Astrocyte of the spinal cord (primary cell): Measurements from ENCODE around the gene NME1.

Experiments used
- DNase-seq: peaks from one replicate; pipeline ENCODE4 v3.0.0; 2011; ENCODE audit warnings: low read depth, low spot score
- H3K4me3 ChIP-seq: 2 replicates; pipeline ENCODE4 v1.5.1; 2011; ENCODE audit warnings: low read depth, mild to moderate bottlenecking, low read length, moderate library complexity
- in situ Hi-C: cut with HindIII; loops from 2 replicates; pipeline ENCODE4 v1.10.0; 2017; ENCODE audit warnings: low sequenced_read_pairs
- TF ChIP-seq, protein P1 (sequence below): IDR thresholded peaks from 2 replicates; pipeline ENCODE4 v1.5.1; 2012; ENCODE audit warnings: low read depth, mild to moderate bottlenecking, low read length, inconsistent platforms

NME1 gene

DNA sequence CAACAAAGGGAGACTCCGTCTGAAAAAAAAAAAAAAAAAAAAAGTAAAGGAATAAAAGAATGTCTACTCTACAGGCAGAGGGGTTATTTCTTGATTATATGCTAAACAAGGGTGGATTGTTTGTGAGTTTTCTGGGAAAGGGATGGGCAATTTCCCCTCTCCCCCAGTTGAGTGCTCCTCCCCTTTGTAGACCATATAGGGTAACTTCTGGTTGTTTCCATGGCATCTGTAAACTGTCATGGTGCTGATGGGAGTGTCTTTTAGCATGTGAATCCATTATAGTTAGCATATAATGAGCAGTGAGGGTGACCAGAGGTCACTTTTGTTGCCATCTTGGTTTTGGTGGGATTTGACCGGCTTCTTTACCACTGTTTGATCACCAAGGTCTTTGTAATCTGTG is 4.2 kb upstream of the NME1 start:
- in situ Hi-C loops: no loop called here
- TF ChIP-seq, protein P1, sequence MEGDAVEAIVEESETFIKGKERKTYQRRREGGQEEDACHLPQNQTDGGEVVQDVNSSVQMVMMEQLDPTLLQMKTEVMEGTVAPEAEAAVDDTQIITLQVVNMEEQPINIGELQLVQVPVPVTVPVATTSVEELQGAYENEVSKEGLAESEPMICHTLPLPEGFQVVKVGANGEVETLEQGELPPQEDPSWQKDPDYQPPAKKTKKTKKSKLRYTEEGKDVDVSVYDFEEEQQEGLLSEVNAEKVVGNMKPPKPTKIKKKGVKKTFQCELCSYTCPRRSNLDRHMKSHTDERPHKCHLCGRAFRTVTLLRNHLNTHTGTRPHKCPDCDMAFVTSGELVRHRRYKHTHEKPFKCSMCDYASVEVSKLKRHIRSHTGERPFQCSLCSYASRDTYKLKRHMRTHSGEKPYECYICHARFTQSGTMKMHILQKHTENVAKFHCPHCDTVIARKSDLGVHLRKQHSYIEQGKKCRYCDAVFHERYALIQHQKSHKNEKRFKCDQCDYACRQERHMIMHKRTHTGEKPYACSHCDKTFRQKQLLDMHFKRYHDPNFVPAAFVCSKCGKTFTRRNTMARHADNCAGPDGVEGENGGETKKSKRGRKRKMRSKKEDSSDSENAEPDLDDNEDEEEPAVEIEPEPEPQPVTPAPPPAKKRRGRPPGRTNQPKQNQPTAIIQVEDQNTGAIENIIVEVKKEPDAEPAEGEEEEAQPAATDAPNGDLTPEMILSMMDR: no peak
- DNase-seq: no peak
- H3K4me3 ChIP-seq: no peak overlapping the region

DNA sequence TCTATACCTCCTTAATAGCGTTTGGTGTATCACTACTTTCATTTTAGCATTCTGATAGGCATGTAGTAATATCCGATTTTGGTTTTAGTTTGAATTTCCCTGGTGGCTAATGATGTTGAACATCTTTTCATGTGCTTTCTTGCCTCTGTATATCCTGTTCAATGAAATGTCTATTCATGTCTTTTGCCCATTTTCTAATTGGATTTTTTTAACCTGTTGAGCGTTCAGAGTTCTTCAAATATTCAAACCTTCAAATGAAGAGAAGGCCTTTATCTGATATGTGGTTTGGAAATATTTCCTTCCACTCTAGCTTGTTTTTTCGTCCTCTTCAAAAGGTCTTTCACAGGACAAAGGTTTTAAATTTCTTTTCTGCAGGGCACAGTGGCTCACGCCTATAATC is 2.4 kb upstream of the NME1 start:
- H3K4me3 ChIP-seq: no peak overlapping the region
- in situ Hi-C loops: no loop called here
- TF ChIP-seq, protein P1: no peak
- DNase-seq: no peak

DNA sequence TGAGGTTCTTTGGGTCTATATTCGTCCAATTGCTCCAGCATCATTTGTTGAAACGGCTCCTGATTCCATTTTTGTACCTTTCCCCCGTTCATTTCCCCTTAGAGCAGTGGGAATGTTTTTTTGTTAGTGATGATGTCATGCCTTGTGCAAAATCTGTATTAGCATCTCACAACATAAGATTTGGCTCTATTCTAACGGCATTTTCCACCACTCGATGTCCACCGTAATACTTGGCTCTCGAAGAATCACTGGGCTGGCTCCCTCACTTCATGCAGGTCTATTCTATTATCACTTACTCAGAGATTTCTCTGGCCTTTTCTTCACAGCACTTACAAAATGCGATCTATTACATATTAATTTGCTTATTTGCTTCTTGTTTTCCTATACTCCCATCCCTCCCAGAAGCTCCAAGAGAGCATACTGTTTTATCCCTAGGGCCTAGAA is 571 bp upstream of the NME1 start:
- H3K4me3 ChIP-seq: peak overlapping the region; percentile 38
- TF ChIP-seq, protein P1: no peak
- in situ Hi-C loops: no loop called here
- no peak for DNase-seq

DNA sequence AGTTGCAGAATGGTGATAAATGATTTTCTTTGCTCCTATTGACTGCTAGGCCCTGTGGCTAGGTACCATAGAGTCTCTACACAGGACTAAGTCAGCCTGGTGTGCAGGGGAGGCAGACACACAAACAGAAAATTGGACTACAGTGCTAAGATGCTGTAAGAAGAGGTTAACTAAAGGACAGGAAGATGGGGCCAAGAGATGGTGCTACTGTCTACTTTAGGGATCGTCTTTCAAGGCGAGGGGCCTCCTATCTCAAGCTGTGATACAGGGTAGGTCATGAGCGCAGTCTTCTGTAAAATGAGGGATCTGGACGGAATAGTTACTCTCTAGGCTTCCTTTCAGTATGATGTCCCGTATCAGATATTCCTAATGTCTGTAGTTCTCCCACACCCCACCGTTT is 817 bp downstream of the NME1 start:
- H3K4me3 ChIP-seq: peak overlapping the region; percentile 73
- TF ChIP-seq, protein P1: no peak
- no peak for DNase-seq
- in situ Hi-C loops: no loop called here

DNA sequence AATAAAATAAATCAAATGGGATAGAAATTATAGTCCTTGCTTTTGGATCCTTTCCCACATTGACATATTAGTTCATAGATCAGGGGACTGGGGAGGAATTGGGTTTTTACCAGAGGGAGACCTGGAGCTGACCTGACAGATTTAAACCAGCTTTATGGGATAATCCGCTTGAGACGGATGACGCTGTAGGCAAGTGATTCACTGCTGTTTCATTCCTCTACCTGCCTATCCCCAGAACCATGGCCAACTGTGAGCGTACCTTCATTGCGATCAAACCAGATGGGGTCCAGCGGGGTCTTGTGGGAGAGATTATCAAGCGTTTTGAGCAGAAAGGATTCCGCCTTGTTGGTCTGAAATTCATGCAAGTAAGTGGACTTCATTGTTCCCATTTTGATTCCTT is 2.1 kb downstream of the NME1 start:
- DNase-seq: no peak
- TF ChIP-seq, protein P1: no peak
- in situ Hi-C loops: no loop called here
- H3K4me3 ChIP-seq: no peak overlapping the region

DNA sequence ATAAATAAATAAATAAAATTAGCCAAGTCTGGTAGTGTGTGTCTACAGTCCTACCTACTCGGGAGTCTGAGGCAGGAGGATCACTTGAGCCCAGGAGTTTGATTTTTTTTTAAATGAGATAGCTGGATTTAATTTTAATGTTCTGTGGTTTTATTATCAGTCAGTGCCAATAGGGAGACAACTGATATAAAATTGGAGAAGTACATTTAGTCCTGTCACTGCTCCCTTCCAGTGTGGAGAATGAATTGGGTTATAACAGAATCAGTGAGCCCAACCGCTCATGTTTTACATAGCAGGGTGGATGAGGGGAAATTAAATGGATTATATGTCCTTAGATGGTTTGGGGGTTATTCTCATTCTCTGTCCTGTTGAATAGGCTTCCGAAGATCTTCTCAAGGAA is 6.2 kb downstream of the NME1 start:
- TF ChIP-seq, protein P1: no peak
- DNase-seq: no peak
- no peak overlapping the region for H3K4me3 ChIP-seq
- in situ Hi-C loops: no loop called here

DNA sequence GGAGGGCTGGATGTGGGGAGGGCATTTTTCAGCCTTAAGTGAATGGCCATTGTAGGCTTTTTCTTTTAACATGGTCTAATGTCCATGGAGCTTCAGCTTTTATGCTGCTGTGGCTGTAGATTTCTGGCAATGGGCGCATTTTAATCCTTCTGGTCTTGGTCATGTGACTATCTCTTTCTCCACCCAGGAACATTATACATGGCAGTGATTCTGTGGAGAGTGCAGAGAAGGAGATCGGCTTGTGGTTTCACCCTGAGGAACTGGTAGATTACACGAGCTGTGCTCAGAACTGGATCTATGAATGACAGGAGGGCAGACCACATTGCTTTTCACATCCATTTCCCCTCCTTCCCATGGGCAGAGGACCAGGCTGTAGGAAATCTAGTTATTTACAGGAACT is 8.2 kb downstream of the NME1 start:
- in situ Hi-C loops: no loop called here
- no peak overlapping the region for H3K4me3 ChIP-seq
- TF ChIP-seq, protein P1: no peak
- DNase-seq: no peak
